SKM-1 treated with dmso at 0.1 percent for 144 hours (cell line): Measurements from ENCODE around the gene TAGLN3.
"Not testable (repeated sequence)": the region's sequence is repeated elsewhere in the genome, so short reads cannot be mapped to it uniquely, and the experiment has no call there.

ENCODE experiments used
- DNase-seq: peaks from one replicate; lab custom pipeline; 2025; ENCODE audit not compliant: unreplicated experiment; lab: John Stamatoyannopoulos, UW

Gene TAGLN3

DNA sequence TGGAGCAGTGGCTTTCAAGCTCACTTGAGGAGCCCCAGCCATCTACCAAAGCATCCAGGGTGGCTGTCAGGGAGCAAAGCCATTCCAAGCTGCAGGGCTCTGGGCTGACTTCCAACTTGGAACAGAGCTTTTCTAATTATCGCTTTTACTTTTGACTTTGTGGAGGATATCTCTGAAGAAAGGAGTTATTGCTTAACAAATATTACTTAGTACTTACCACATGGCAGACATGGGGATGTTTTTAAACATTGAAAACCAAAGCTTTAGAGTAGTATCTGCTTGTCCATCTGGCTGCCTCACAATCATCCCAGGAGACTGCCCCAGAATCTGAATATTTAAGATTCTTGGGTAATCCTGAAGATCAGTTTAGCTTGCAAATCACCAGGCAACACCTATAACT lies 8.9 kb downstream of the TAGLN3 start:
- no peak for DNase-seq

DNA sequence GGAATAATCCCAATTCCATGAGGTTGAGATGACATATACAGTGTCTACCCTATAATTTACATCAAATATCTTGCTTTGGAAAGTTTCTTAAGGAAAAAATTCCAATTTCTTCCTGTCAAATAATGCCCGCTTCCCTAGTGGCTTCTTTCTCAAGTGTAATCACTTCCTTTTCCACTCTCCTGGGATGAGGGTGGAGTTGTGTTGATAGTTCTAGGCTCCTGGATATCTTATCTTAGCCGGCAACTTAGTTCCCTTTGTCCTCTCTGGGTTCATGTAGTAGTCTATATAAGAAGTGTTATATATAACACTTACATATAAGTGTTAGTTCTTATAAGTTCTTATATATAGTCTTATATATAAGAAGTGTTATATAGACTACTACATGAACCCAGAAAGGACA lies 10.9 kb downstream of the TAGLN3 start:
- DNase-seq: no peak

DNA sequence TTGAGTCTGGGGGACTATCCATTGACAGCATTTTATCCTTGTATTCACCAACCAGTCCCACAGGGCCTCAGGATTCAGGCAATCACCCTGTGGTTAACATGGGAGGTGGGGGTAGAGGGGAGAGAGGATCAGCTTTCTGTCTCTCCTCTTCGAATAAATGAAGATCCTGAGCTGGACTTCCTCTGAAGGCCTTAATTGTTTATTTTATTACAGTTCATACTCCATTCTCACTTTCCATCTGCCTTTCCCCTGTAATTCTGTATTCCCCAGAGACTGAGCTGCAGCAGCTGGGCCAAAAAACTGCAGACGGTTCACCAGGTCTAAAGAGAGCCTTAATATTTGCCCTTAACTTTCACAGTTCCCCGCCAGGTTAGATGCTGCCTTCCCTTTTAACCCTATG lies 11.9 kb downstream of the TAGLN3 start:
- no peak for DNase-seq

DNA sequence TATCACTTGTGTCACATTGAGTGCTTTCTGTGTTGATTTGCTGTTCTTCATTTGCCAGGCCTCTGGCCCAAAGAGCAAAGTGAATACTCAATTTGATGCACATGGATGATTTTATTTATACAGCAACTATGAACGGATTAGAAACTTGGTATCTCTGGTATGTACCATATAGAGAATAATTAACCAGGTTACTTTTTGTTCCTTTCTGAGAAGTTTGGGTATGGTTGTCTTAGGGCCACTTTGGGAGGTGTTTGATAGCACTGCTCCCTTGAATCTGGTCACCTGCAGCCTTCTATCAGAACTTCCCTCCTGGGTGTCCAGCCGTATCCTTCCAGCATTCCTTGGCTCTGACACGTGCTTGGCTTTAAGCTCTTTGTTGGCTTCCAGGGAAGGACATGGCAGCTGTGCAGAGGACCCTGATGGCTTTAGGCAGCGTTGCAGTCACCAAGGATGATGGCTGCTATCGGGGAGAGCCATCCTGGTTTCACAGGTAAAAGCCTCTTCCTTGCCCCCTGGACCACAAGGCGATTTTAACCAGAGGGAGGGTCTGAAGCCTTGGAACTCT lies 12.7 kb downstream of the TAGLN3 start:
- DNase-seq: no peak

DNA sequence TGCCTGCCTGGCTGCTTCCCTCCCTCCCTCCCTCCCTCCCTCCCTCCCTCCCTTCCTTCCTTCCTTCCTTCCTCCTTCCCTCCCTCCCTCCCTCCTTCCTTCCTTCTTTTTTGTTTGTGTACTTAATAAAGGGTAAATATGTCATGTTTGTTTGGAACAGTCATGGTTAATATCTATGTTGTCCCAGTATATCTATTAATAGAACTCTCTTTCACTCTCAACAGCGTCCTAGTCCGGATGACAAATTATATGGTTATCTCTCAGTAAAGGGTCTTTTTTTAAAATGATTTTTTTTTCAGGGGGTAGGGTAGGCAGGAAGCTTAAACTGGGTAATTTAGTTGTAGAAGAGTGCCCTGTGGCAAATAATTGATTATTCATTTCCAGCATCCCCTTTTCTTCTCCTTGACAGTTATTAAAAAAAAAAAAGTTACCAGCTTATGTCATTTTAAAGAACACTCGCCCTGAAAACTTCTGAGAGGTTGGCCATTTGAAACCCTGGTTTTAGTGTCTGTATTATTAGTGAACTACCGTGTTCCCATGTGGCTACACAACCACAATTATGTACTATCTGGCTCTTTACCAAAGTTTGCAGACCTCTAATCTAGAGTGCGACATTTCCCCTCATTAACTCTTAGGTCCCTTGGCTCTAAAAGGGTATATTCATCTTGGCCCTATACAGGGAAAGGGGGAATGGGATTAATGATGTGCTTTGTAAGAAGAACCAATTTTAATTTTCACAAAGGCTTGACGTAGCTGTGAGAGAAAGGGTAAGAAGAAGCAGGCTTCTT lies 13.7 kb downstream of the TAGLN3 start:
- DNase-seq: no peak

DNA sequence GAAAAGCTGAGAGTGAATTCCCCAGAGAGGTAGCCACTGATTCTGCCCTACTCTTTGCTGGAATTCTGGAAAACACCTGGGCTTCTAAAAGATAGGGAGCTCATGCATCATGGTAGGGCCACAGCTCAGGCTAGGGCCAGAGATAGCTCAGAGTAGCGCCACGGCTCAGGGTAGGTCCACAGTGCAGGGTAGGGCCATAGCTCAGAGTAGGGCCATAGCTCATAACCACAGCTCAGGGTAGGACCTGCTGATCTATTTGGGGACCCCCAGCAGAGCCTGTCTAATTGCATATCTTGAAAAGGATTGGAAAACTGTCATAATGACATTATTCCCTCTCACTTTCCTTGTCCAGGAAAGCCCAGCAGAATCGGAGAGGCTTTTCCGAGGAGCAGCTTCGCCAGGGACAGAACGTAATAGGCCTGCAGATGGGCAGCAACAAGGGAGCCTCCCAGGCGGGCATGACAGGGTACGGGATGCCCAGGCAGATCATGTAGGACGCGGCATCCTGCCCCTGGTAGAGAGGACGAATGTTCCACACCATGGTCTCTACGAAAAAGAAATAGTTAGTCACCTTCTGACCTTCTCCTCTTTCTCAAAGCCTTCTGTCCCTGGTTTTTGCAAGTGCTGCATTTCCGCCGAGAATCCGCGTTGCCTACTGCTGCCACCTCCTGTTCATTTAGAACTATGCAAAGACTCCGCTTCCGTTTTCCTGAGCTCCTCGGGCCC lies 14.5 kb downstream of the TAGLN3 start:
- peak; percentile 41 for DNase-seq

DNA sequence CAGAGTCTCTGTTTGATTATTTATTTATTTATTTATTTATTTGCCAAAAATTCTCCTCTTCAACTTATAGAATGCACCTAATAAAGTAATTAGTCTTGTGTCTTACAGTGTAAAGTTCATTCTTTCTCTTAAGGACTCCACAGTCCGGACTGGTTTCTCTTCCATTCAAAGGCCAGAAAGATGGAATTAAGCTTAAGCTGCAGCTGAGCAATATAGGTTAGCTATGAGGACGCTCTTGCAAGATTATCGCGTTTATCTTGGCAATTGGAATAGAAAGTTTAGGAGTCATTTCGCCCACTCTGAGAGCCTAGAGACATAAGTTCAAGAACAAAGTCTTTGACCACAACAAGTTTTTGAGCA lies 15.0 kb downstream of the TAGLN3 start:
- DNase-seq: no peak

DNA sequence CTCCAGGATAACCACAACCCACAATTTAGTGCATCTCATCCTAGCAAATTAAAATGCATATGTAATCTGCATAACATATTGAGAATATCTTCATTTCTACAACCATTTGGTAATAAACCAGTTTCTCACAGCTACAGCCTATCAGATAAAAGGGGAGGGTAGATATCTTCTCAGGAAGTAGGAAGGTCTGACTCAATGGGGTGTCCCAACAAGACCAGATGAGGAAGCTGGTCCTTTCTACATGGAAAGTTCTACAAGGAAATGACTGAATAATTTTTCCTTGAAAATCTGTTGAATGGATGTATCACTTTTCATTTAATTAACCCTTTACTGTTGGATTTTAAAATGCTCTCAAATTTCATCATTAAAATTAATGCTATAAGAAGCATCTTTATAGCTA lies 18.4 kb downstream of the TAGLN3 start:
- no peak for DNase-seq

DNA sequence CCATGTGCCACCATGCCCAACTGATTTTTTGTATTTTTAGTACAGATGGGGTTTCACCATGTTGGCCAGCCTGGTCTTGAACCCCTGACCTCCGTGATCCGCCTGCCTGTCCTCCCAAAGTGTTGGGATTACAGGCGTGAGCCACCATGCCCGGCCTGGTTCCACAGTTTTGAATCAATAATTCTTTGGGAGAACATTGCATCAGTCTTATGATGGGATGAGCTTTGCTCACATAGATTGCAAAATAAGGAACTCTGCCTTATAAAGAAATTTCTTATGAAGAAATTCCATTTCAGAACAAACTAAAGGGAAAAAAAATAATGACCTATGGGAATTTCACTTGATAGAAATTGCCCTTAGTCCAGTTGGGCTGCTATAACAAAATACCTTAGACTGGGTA lies 20.0 kb downstream of the TAGLN3 start:
- DNase-seq: no peak

DNA sequence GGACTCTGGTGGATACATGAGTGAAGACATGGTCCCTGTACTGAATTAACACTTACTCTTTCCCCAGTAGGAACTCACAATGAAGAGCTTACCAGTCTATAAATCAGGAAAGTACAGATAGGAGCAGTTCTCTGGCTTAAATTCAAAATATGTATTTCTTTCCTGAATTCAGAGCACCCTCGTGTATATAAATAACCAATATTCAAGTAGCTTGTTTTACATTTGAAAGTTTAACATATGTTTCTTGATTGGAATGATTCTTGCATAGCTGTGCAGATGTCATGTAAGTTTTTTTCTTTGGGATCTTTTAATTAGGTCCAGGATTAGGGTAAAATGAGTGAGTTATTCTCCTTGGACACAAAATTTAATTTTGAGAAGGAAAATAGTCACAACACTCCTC lies 21.0 kb downstream of the TAGLN3 start:
- no peak for DNase-seq

DNA sequence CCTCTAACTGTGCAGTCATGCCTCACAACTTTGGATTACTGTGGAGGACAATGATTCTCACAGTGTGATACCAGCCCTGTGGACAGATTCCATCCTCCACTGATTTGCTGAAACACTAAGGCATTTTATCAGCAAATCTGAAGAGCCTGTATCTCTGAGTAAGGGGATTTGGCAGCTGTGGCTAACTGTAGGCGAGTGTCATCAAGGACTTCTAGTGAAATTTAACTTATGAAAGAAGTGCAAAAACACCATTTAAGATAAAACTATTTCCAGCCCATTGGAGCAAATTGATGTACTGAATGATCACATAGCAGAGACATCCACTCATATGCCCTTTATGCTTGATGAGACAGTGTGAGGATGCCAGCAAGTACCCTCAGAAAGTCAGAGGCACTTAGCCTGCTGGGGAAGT lies 22.0 kb downstream of the TAGLN3 start:
- DNase-seq: no peak

DNA sequence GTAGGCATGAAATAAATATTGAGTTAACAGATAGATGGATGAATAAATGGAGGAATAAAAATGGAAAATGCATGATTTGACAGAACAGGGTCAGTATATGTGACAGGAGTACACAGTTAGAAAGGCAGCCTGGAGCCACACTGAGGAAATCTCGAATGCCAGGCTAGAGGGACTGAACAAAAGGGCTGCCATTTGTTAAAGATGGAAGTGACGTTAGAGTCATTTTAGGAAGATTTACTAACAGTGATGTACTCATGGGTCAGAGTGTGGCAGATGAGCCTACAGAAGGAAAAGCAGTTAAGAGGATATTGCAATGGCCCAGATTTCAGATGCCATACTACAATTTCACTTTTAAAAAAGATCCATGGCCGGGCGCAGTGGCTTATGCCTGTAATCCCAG lies 28.4 kb downstream of the TAGLN3 start:
- no peak for DNase-seq

DNA sequence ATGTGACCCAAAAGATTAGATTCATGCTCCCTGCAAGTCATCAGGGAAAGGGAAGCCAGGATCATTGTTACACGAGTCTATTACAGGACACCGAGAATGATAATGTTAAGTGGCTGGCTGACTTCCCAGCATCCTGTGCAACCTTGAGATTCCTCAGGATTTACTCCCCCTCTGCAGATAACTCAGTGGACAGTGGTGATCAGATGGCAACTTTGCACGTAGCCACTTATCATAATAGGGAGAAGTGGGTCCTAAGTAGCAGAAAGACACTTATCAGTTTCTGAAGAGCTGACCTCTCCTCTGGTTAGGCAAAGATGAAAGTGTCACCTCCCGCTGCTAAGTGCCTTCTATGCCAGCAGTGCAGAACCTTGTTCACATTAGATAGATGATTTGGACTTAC lies 29.1 kb downstream of the TAGLN3 start:
- DNase-seq: no peak

DNA sequence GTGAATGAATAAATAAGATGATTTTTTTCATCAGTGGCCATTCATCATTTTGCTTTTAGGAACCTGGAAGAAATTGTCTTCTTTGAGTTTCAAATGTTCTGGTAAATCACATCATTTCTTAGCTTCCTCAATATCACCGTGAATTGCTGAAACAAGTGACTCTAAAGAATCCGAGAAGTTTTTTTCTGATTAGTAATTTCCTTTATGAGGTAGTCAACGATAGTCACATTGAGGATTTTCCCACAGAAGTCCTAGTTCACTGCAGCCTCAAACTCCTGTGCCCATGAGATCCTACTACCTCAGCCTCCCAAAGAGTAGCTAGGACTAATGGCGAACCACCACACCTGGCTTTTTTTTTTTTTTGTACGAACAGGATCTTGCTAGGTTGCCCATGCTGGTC lies 32.2 kb downstream of the TAGLN3 start:
- no peak for DNase-seq

DNA sequence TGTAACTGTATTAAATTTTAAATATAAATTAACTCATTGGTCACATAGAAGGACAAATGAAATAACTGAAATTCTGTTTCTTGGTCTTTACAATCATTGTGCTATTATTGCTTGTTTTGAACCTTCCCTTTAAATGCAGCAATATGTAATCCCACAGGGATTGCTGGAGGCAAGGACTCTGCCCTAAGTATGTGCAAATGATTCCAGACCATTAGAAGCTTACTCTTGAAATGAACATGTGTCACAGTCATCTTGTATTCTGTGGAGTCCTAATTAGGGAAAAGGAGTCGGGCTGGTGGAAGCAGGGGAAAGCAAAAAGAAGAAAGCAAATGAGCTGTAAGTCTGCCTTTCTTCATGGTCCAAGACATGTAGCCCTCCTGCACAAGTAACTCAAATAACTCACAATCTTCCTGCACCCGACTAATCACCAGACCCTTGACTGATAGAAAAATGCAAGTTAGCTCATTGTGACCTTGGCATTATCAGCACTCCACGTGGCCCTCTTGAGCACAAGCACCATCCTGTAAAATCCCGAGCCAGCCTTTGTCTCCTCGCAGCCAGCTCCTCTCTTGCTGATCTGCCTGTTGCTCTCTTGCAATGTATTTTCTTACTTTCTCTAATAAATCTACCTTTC lies 33.5 kb downstream of the TAGLN3 start:
- DNase-seq: no peak

DNA sequence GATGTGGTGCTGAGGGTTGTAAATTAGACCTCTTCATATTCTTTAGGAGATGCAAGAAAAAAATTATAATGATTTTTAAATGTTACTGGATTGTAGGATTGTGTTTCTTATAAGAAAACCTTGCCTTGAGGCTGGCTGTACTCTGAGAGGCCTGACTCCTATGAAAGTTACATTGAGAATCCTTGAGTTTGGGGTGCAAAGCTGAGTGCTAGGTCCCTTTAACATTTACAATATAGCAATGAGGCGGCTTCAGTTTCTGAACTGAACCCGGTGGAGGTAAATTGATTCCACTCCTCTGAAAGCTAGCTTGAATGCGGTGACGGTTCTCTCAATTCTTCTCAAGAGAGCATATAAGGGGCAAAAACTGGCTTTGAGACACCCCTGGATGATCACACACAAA lies 35.7 kb downstream of the TAGLN3 start, which contains the start of gene TMPRSS7:
TSS of gene TMPRSS7 (plus strand) at position 301 of the 400 bp plus-strand sequence. CDS start 110 bp downstream, outside the sequence.
- no peak for DNase-seq

DNA sequence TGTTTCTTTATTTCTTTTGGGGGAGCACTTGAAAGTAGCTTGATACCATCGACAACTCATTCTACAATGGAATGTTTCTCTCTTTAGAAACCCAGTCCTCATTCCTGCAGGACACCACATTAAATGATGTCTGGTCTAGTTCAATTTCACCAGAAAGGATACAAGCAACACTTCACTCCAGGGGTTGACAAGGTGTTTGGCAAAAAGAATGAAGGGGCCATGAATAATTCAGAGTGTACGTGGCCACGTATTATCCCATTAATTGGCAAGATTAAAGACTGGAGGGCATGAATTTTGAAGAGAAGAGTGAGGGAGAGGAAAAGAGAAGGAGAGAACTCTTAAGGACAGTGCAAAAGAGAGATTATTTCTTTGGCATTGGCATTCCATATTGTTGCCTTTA lies 36.5 kb downstream of the TAGLN3 start:
- no peak for DNase-seq

DNA sequence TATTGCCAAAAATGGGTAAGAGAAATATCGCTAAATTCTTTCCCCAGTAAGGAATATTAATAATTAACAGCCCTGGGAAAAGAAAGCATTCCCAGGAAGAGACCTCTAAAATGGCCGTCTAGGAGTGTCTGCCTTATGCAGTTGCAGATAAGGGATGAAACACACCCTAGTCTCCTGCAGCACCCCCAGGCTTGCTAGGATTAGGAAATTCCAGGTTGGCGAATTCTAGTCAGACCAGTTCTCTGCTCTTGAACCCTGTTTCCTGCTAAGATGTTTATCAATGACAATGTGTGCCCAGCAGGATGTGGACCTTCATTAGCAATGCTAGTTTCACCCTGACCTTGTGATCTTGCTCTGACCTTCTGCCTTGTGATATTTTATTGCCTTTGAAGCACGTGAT lies 38.5 kb downstream of the TAGLN3 start:
- not testable (repeated sequence) for DNase-seq

DNA sequence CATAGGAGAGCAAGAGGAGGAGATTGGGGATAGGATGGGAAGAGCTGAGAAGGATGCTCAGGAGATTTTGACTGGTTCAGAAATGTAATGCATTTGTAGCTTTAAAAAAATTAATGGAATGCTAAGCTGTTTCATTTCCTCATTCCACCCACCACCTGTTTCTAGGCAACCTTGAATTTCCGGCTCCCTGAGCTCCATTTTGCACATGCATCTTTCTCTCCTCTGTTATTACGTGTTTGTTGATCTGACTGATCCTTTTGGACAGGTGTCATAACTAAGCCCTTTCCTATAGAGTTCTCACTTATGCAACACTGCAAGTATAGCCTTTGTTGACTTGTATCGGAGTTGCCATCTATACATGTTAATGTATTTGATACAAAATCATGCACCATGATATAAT lies 40.1 kb downstream of the TAGLN3 start:
- DNase-seq: no peak

DNA sequence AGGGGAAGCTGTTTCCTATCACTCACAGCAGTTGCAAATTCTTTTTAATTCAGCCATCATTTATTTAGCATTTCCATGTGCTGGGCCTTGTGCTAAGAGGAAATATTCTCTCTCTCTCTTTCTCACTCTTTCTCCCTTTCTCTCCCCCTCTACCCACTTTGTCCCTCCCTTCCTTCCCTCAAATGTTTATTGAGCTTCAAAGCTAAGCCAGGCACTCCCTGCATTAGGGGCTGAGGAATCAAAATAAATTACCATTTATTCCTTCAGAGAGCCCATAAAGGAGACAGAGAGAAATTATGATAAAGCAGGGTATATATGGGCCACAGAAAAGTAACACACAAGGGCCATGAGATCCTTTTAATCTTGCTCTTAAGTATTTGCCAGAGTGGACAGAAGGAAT lies 42.6 kb downstream of the TAGLN3 start:
- DNase-seq: no peak

DNA sequence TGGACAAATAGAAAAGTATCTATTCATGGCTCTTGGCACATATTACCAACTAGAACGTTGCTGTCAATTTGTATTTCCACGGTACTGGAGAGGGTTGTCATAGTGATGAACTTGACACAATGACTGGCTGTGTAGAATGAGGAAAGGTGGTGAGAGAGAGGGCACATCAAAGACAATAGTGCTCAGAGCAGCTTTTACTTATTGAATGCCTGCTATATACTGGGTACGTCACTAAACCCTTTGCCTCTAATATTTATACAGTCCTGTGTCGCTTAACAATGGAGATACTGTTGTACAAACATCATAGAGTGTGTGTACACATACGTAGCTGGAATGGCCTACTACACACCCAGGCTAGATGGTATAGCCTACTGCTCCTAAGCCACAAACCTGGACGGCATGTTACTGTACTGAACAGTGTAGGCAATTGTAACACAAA lies 44.1 kb downstream of the TAGLN3 start:
- DNase-seq: no peak
